Tibial nerve (tissue), 3 donors: ENCODE results near the gene LRBA.

Source experiments
- CTCF ChIP-seq, 5 experiments: fragments of 200-600 bp in 3 of 5; fragments of 450-650 bp in 2 of 5; sonication (generic) in 3 of 5; IDR thresholded peaks; one replicate each; pipeline ENCODE4 v1.5.1; 2016 to 2019; ENCODE audit warnings: antibody characterized with exemption in 5 of 5, mild to moderate bottlenecking in 3 of 5, moderate library complexity in 2 of 5
- POLR2A ChIP-seq, 2 donors: fragments of 450-650 bp; IDR thresholded peaks; one replicate each; pipeline ENCODE4 v1.6.1; 2017; ENCODE audit warnings: antibody characterized with exemption in 2 of 2, mild to moderate bottlenecking in 2 of 2, moderate library complexity in 2 of 2

- TF ChIP-seq CTCF (IDR thresholded peaks at IDR 0.05) (no peak), POLR2A (IDR thresholded peaks at IDR 0.05) (no peak)
Observed at GRCh38 chr4:150256841-150257730, 758.0 kb downstream of the LRBA start.
